Kidney (tissue), 14 donors: ENCODE data around the gene DLG5. TPM values are rescaled to one million over a fixed set of nuclear protein-coding genes. Genes with fewer than 3 reads are reported as not detected.
A peak's percentile ranks its signal among the peaks of the same experiment; 100 is the strongest.

Experiments used
- DNase-seq, 5 donors: peaks; one replicate each; pipeline ENCODE4 v3.0.0-alpha.2; 2013 to 2020
- FAIRE-seq: peaks from 2 replicates; lab custom pipeline; 2012; peaks lifted over from hg19 to GRCh38; lab: Jason Lieb, UNC
- H3K27ac ChIP-seq, 2 donors: one replicate each; pipeline ENCODE4 v1.7.0; 2013; ENCODE audit warnings: low read depth in 2 of 2, low read length in 2 of 2, inconsistent platforms in 1 of 2
- H3K27me3 ChIP-seq: one replicate; pipeline ENCODE4 v1.7.1; 2013; ENCODE audit warnings: low read length, inconsistent platforms; ENCODE audit not compliant: control insufficient read depth, insufficient read depth
- H3K36me3 ChIP-seq, 3 donors: one replicate each; pipeline versions ENCODE4 v1.7.0 to v1.7.1; 2013; ENCODE audit warnings: low read length in 3 of 3, control low read depth in 1 of 3, inconsistent platforms in 1 of 3; ENCODE audit not compliant: insufficient read depth in 3 of 3, control insufficient read depth in 2 of 3
- H3K4me1 ChIP-seq, 3 donors: one replicate each; pipeline versions ENCODE4 v1.7.0 to v1.7.1; 2013; ENCODE audit warnings: low read length in 3 of 3, inconsistent platforms in 1 of 3, low read depth in 1 of 3; ENCODE audit not compliant: control insufficient read depth in 2 of 3, insufficient read depth in 2 of 3
- H3K4me3 ChIP-seq, 3 donors: one replicate each; pipeline versions ENCODE4 v1.7.0 to v1.8.1; 2013; ENCODE audit warnings: low read length in 3 of 3, control low read depth in 1 of 3, inconsistent platforms in 1 of 3
- H3K9ac ChIP-seq, 3 donors: one replicate each; pipeline versions ENCODE4 v1.7.0 to v1.7.1; 2013; ENCODE audit warnings: low read length in 3 of 3, control low read depth in 1 of 3, inconsistent platforms in 1 of 3
- H3K9me3 ChIP-seq, 3 donors: one replicate each; pipeline versions ENCODE4 v1.7.0 to v1.7.1; 2013; ENCODE audit warnings: low read length in 3 of 3, control low read depth in 1 of 3, inconsistent platforms in 1 of 3; ENCODE audit not compliant: control insufficient read depth in 2 of 3, insufficient read depth in 1 of 3
- CTCF ChIP-seq: IDR thresholded peaks from 3 replicates; pipeline ENCODE4 v1.5.1; 2012; ENCODE audit warnings: mild to moderate bottlenecking, moderate library complexity, borderline replicate concordance; ENCODE audit not compliant: insufficient read depth; ENCODE audit errors: extremely low read depth
- intact Hi-C: fragments of 100-400 bp; cut with DNase I; formaldehyde crosslinking; loops from one replicate; pipeline ENCODE4 v1.11.1; 2022
- polyA plus RNA-seq: library from polyadenylated mRNA; stranded (reverse); fragments of 350-450 nt; fragmentation: Illumina TruSeq; extraction: RNeasy Lipid Tissue Mini Kit (QIAGEN cat#74804); gene quantifications from one replicate; pipeline ENCODE4 v1.2.3, GENCODE V29; 2014; ENCODE audit warnings: low read depth, low replicate concordance; ENCODE audit not compliant: insufficient read depth
- total RNA-seq: library from RNA; stranded (reverse); fragmentation: NEBNext Ultra II Directional; extraction: Animal tissue kit (Norgen Biotek cat#: 25700); gene quantifications from one replicate; pipeline ENCODE4 v1.2.1, GENCODE V29; 2021
- donor health status: control.
- donor health status: control.
- donor health status: control.
- donor health status: control.
- donor health status: control.
- donor health status: DM: yes; HTN: yes; CAD: no.
- donor health status: Normal renal cell carcinoma (clear cell type).

The DLG5 gene
- total and polyA plus RNA-seq, 2 donors from 2014 or later, result 5.4 to 30.0 TPM

- Histone ChIP-seq H3K27ac (peak overlapping the region in 1 of 2 donors; percentile 41), H3K27me3 (no peaks in the 10 kb centered on the region), H3K9me3 (no peaks in the 10 kb centered on the region), H3K4me1 (peaks cover 5 to 26% (median 7%) of the 10 kb centered on the region in 3 donors), H3K36me3 (no peaks in the 10 kb centered on the region), H3K4me3 (no peak overlapping the region), H3K9ac (no peak overlapping the region)
- FAIRE-seq (no peak), DNase-seq (peak in 1 of 5 donors; percentile 88)
- TF ChIP-seq CTCF, result no peak
- intact Hi-C loops, result no loop called here
Observed at GRCh38 chr10:77873536-77874380, 52.8 kb downstream of the DLG5 start.

- no peaks in the 10 kb centered on the region for H3K27me3 ChIP-seq
- no peak for FAIRE-seq
- intact Hi-C loops, result no loop called here
- H3K4me1 ChIP-seq, result peaks cover 0 to 19% (median 0%) of the 10 kb centered on the region in 3 donors
- H3K4me3 ChIP-seq, result no peak overlapping the region
- H3K27ac ChIP-seq, result no peak overlapping the region
- H3K36me3 ChIP-seq, result no peaks in the 10 kb centered on the region
- no peaks in the 10 kb centered on the region for H3K9me3 ChIP-seq
- no peak overlapping the region for H3K9ac ChIP-seq
- TF ChIP-seq CTCF, result no peak
- no peak for DNase-seq
Observed at GRCh38 chr10:77872947-77873535, 53.5 kb downstream of the DLG5 start.

- Histone ChIP-seq H3K27me3 (no peaks in the 10 kb centered on the region), H3K9me3 (no peaks in the 10 kb centered on the region), H3K9ac (no peak overlapping the region), H3K27ac (no peak overlapping the region), H3K4me3 (no peak overlapping the region), H3K36me3 (no peaks in the 10 kb centered on the region), H3K4me1 (peaks cover 0 to 13% (median 0%) of the 10 kb centered on the region in 3 donors)
- no peak for TF ChIP-seq CTCF
- intact Hi-C loops, result no loop called here
- no peak for DNase-seq
- FAIRE-seq, result no peak
Observed at GRCh38 chr10:77872151-77872946, 54.2 kb downstream of the DLG5 start.
